Medulla oblongata (tissue), 1 donor: ENCODE results near the gene EDEM1.
A peak's percentile ranks its signal among the peaks of the same experiment; 100 is the strongest.
"Not testable (repeated sequence)": the region's sequence is repeated elsewhere in the genome, so short reads cannot be mapped to it uniquely, and the experiment has no call there.

ENCODE experiments used
- DNase-seq: peaks from one replicate; pipeline ENCODE4 v3.0.0-alpha.2; 2015; ENCODE audit errors: extremely low spot score

EDEM1 gene

DNA sequence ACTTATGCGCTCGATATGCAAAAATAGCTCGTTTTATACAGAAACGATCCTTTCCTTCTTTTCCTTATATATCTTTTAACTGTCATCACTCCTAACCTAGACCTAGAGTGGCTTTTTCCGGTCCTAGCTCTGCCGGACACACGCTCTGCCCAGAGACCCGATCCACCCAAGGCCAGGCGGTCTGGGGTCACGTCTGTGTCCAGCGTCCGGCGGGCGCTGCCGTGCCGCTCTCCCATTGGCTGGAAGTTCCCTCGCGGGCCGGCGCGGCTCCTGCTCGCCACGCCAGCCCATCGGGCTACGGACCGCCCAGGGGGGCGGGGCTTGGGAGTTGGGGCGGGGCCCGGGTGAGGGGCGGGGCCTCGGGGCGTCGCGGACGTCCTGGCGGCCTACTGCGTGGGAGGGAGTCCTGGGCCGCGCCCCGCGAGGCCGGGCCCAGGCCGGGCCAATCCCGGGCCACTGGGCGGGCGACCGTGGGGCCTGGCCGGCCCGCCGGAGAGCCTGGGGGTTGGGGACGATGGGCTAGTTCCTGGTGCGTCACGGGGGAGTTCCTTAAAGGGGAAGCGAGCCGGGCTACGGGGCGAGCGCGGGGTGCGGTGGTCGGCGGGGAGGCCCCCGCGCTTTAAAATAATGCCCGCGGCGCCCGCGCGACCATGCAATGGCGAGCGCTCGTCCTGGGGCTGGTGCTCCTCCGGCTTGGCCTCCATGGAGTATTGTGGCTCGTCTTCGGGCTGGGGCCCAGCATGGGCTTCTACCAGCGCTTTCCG, at the start of gene EDEM1:
TSS of gene EDEM1 (plus strand) at position 552 of the 764 bp plus-strand sequence. CDS start at position 651, 99 bp downstream.
- peak; percentile 98 for DNase-seq

DNA sequence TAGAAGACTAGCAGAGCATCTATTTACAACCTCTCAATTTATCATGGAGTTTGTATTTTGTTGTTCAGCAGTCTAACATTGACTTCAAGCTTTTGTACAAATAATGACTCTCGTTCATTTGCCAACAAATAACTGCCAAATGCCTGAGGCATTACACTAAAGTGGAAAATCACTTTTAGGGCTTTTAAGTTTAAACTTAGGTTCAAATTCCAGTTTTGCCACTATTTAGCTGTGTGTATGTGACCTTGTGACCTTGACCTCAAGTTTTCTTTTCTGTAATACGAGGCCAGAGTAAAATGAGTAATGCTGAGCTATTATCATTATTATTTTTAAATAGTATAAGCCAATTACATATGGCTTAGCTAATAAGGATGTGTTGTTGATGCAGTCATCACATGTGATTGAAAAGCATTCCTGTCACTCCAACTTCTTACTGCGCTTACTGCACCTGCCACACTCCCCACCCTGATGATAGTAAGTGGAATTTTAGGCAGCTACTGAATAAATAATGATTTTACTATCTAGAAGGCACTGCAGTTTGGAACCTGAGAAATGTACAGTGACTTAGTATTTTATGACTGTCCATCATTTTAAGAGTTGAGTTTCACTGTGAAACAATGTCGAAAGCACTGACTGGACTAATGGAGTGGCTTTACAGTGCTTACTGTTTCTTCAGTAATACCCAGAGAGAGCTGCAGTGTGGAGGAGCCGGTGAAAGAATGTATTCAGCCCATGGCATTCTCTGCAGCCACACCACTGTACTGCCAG, 49.1 kb upstream of the EDEM1 start:
- peak; percentile 61 for DNase-seq

DNA sequence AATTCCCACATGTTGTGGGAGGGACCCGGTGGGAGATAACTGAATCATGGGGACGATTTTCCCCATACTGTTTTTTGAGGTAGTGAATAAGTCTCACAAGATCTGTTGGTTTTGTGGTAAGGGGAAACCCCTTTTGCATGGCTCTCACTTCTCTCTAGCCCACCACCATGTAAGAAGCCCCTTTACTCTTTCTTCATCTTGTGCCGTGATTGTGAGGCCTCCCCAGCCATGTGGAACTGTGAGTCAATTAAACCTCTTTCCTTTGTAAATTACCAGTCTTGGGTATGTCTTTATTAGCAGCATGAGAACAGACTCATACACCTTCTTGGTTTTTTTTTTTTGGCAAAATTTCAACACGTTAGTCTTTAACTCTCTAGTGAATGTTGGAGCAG, 47.3 kb upstream of the EDEM1 start:
- DNase-seq: no peak

DNA sequence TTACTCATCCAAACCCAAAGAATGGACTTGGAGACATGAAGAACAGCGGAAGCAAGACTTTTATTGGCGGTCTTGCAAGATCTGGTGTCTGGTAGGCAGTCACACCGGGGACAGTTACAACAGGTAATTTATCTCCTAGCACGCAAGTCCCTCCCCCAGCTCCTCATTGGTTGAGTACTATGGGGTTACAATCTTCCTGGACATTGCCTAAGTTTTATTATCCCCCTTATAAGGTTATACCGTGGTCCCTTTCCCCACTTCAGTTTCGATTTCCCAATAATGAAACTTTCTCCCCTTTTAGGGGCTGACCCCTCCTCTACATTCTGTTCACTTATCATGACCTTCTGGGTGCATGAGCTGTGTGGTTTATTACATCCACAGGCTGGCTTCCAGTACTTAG, 46.7 kb upstream of the EDEM1 start:
- no peak for DNase-seq

DNA sequence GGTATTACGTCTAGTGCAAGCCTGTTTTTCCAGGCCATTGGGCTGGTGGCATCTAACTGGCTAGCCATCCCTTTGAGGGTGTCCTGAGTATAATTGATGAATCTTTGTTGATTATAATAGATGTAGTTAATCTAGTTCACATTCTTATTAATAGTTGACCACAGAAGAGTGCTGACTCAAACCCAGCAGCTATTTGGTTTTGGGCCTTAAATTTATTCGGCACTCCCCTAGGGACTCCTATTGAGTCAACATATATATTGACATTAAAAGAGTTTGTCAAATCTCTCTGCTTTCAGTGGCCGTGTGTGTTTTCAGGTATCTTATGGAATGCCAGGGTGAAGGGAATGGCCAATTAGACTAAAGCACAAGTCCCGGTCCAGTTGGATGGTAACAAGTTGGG, 45.7 kb upstream of the EDEM1 start:
- no peak for DNase-seq

DNA sequence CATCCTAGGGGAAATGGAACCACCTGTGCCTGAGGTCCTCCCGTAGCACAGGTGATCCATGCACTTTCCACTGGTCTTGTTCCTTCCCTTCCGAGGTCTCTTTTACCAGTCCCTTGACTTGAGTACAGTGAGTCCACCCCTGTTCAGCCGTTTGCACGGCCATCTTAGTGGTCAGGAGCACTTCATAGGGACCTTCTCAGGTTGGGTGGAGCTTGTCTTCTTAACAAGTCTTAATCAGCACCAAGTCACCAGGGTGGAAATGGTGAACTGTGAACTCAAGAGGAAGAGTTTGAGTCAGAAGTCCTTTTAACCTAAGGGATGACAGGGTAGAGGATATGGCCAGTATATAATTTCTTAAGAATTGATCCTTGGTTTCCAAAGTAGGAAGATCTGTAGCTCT, 44.0 kb upstream of the EDEM1 start:
- DNase-seq: no peak

DNA sequence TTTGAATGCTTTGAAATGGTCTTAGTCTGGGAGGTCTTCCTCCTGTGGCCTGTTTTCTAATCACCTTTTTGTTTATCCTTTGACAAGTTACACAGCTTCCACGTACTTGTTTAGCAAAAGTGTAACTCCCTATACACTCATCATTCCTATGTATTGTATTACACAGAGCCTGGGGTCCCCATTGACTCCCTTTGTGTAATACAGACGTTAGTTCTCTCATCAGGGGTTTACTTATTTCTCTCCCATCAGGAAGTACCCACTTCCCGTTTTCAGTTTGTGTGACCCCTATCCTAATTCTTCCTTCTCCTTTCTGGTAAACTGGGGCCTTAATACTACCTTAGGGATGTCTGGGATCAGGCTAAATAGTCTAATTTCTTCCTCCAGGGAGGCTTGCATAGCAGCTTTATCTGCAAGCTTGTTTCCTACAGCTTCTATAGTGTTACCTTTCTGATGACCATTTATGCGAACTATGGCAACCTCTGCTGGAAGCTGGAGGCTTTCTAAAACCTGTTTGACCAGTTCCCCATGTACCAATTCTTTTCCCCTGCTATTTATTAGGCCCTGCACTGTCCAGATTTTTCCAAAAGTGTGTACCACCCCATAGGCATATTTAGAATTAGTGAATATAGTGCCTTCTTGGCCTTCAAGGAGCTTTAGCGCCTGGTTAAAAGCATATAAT, 43.1 kb upstream of the EDEM1 start:
- no peak for DNase-seq

DNA sequence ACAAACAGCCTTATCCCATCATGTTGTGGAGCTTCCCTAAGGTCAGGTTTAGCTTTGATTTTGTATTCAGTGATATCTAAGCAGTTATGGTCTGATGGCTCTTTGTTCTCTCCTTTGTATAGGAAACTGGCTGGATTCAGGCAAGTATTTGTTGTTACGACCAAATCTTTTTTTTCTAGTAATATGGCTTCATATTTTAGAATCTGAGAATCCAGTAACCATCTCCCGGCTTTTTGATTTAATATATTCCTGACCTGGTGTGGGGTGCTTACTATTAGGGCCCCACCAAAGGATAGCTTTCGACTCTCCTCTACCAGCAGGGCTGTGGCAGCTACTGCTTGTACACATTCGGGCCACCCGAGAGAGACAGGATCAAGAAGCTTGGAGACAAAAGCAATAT, 42.4 kb upstream of the EDEM1 start:
- no peak for DNase-seq

DNA sequence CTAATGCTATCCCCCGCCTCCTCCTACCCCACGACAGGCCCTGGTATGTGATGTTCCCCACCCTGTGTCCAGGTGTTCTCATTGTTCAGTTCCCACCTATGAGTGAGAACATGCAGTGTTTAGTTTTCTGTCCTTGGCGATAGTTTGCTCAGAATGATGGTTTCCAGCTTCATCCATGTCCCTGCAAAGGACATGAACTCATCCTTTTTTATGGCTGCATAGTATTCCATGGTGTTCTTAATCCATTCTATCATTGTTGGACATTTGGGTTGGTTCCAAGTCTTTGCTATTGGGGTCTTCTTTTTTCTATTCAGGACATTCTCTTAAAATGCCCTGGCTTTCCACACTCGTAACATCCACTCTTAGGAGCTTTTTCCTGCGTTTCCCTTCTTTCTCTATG, 40.4 kb upstream of the EDEM1 start:
- not testable (repeated sequence) for DNase-seq

DNA sequence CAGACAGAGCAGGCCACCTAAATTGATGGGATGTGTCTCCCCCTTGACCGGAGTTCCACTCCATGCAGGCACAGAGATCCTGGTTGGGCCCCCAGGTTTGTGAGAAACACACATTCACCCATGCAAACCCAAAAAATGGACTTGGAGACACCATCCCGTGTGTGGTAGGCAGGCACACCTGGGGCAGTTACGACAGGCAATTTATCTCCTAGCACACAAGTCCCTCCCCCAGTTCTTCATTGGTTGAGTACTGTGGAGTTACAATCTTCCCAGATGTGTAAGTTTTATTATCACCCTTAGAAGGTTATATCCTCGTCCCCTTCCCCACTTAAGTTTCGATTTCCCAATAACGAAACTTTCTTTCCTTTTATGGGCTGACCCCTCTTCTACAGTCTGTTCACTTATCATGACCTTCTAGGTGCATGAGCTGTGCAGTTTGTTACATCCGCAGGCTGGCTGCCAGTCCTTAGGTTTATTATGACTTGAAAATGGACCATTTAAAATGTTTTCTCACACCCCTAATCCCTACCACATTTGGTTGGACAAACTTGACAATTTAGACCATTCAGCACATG, 38.1 kb upstream of the EDEM1 start:
- no peak for DNase-seq

DNA sequence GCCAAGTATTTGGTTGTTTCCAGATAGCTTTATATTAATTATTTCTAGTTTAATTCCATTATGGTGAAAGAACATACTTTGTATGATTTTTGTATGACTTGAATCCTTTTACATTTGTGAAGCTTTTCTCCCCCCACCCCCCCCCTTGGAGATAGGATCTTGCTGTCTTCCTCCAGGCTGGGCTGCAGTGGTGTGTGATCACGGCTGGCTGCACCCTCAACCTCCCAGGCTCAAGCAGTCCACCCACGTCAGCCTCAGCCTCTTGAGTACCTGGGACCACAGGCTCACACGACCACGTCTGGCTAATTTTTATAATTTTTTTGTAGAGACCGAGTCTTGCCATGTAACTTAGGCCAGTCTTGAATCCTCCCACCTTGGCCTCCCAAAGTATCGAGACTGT, 35.9 kb upstream of the EDEM1 start:
- DNase-seq: no peak

DNA sequence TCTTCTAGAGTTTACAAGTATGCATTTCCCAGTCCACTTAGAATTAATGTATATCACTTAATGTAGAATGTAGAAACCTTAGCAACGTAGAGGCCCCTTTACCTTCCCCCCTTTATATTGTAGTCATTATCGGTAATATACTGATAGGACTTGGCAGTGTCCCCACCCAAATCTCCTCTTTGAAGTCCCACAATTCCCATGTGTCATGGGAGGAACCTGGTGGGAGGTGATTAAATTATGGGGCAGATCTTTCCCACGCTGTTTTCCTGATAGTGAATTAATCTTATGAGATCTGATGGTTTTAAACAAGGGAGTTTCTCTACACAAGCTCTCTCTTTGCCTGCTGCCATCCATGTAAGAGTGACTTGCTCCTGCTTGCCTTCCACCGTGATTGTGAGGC, 34.4 kb upstream of the EDEM1 start:
- no peak for DNase-seq

DNA sequence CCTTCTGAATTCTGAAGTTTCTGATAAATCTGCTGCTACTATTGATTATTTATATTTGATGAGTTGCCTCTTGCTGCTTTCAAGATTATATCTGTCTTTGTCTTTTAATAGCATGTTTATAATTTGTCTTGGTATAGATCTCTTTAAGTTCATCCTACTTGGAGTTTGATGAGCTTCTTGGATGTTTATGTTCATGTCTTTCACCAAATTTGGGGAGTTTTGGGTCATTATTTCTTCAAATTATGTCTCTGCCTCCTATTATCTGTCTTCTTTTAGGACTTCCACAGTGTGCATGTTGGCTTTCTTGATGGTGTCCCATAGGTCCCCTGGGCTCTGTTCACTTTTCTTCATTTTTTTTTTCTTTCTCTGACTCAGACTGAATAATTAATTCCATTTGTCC, 32.3 kb upstream of the EDEM1 start:
- no peak for DNase-seq

DNA sequence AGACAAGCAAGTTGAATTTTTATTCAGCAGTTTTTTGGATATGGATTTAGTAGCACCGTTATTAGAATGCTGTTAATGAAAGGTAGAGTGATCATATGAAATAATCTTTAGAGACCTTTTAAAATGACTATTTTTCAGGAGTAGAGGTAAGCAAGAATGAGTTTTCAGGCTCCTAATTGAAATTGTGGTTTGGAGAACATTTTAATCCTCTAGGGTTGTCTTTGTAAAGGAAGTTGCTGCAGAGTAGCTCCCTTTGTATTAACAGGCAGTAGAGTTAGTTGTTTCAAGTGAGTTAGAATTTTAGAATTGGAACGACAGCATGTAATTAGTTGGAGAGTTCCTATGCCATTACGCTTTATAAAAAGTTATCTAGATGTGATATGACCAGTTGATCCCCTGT, 27.2 kb upstream of the EDEM1 start:
- DNase-seq: no peak

DNA sequence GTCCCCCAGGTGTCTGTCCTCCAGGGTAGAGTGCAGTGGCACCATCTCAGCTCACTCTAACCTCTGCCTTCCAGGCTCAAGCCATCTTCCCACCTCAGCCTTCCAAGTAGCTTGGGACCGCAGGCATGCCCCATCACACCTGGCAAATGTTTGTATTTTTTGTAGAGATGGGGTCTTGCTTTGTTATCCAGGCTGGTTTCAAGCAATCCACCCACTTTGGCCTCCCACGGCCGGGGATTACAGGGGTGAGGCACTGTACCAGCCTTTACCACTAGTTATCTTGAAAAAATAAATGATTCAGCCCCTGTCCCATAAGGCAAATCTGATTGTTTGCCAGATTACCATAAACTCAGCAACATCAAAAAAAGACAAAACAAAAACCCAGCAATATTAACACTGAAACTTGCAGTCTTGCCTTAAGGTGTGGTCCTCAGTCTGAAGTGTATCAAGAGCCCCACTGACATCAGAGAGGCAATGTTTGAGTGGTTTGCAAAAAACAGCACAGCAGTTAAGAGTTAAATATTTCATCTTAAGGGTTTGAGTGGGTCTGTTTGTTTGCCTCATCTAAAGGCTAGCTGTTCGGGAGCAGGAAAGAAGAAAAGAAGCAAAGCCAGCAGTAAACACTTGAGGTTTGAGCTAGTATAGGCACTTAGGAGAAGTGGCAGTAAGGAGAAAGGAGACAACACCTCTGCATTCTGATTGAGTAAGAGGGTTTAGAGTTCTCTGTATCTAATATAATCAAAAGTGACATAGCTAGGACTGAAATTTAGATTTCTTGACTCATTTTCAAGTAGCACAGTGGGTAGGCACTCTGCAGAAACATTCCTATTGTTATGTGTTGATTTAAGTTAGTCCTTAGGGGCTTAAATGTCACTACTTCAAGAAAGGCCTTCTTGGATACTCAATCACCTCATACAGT, 26.3 kb upstream of the EDEM1 start:
- no peak for DNase-seq

DNA sequence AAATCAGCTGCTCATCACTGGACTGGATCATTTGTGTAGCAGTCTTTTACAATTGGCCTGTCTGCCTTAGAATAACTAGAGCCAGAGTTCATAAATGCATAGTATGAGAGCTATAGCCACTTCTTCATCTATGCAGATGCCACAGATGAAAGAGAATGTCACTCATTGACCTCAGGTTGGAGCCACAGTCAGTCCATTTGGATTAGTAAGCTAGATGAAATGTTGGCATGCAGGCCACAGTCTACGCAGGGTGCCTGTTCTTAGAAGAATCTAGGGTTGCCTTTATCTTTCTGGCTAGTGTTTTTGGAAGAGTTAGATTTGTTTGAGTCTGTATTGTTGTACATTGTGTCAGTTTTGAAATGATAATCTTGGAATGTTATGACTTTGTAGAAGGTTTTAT, 25.4 kb upstream of the EDEM1 start:
- no peak for DNase-seq

DNA sequence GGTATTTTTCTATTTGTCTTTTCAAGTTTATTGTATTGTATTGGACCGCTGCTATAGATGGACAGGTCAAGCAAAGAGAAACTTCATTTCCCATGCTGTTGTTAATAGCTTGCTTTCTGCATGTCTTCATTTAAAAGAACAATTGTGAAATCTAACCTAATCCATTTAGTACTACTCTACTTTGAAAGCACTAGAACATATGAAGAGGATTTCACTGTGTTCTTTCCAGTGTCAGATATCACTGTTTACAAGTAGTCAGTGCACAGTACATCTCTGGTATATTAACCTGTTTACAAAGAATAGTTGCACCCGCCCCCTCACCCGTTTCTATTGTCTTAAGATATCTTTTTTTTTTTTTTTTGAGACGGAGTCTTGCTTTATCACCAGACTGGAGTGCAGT, 21.8 kb upstream of the EDEM1 start:
- DNase-seq: no peak

DNA sequence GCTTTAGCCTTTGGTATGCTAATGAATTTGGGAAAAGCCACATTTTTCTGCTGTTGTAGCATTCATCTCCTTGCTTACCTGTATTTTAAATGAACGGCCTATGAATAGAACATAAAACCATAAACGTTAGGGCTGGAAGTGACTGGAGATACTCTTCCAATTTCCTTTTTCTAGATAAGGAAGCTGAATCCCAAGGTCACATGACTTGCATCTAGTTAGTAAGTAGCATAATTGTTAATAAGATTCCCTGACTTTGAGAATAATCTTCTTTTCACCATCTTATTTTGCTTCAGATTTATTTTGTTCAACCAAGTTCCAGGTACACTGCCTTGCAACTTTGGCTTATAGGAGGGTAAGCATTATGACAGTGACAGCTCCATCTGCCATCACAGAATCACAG, 20.7 kb upstream of the EDEM1 start:
- no peak for DNase-seq

DNA sequence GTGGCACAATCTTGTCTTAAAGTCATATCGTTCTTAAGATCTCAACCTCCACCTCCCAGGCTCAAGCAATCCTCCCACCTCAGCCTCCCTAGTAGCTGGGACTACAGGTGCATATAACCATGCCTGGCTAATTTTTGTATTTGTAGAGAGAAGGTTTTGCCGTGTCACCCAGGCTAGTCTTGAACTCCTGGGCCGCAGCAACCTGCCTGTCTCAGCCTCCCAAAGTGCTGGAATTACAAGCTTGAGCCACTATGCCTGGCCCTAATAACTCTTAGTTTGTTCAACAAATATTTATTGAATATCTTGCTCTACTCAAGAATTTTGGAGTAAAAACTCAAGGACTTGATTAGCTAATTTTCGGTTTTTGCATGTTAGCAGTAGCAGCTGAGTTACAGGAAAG, 19.4 kb upstream of the EDEM1 start:
- DNase-seq: no peak

DNA sequence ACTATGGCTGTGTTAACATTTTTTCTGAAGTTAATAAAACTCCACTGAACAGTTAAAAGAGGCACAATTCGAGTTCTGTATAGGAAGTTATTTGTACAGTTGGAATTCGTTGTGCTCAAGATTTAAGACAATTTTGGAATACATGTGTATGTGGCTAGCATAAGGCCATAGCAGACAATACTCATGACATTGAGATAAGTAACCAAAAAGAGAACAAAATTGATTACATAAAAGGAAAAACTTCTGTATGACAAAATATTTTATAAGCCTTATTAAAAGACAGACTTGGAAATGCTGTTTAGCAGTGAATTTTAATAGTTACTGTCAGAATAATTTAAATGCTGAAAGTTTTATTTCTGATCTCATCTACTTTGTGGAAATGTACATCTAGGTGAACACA, 17.7 kb upstream of the EDEM1 start:
- no peak for DNase-seq

DNA sequence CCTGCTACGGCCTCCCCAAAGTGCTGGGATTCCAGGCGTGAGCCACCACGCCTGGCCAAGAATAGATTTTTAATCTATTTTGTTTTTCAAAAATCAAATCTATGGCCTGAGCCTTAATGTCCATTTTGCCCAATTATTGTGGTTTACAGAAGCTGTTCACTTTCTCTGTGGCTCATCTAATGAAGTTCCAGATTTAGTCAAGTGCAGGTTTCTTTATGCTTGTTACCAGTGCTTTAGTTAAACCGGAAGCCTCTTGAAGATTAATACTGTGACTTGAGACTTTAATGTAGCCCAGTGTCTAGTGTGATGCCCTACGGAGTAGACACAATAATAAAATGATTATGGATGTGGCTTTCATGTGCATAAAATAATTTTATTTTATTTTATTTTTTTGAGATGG, 16.5 kb upstream of the EDEM1 start:
- DNase-seq: no peak
